Stimulated activated CD4-positive, alpha-beta T cell treated with anti-CD3 and anti-CD28 coated beads, Interleukin-2, amount 100 ng/mL, for 48 hours (primary cell): ENCODE data around the gene TMEM178B.

Experiments used
- DNase-seq, 2 donors: peaks; one replicate each; pipeline ENCODE4 v3.0.0-alpha.2; 2020

TMEM178B gene

DNA sequence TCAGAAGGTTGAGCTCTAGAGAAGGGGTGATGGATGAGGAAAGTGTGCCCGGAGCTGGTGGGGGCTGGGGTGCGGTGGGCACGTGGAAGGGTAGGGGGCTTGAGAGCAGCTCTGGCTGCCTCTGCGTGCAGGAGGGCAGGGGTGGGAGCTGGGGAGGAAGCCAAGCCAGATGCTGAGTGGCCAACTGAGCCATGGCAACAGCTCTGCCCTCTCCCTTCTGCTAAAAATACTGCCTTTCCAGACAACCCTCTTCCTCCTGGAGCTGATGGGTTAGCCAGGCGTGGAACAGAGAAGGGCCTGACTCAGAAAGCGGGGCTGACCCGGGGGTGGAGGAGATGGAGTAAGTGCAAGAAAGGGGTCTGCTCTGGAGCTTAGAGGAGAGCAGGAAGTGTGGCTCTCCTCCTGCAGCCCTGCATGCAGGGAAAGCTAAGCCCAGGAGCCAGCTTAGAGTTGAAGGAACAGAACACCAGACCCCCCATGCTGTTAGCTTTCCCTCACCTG, 362.8 kb downstream of the TMEM178B start:
- DNase-seq, result no peak

DNA sequence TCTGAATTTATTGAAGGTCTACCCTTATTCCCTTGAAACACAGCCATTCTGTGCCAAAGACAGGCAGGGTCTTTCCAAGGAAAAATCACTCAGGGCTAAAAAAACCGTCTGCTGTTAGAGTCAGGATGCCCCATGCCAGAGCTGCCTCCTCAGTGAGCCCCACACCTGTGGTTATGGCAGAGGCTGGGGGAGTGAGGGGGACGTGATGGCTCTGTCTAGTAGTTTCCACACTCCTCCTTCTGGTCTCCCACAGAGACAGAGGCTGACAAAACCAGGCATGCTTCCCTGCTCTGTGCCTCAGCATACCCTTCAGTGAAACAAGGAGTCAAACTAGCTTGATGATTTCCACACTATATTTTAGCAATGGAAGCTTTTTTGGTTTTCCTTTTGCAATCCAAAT, 365.3 kb downstream of the TMEM178B start:
- DNase-seq, result no peak

DNA sequence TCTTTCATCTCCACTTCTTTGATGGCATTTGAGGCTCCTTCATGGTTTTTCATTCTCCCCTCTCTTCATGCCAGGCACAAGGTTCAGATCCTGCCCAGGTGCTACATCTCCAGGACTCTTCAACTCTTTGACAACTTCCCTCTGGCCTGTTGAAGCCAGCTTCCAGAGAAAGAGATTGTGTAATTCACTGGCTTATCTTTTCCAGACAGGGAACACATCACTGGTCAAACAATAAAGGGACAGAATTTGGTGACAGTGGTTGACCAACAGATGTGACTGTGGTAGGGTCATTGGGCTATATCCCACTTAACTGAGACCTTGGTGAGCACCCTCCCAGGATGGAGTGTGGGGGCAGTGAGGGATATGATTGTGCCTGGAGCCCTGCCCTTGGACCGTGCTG, 365.9 kb downstream of the TMEM178B start:
- DNase-seq, result no peak

GRCh38 chr7:141441837-141442627, 368.2 kb downstream of the TMEM178B start:
- no peak for DNase-seq

- no peak for DNase-seq
These were observed 368.9 kb downstream of the TMEM178B start for GRCh38 chr7:141442781-141443180.

DNA sequence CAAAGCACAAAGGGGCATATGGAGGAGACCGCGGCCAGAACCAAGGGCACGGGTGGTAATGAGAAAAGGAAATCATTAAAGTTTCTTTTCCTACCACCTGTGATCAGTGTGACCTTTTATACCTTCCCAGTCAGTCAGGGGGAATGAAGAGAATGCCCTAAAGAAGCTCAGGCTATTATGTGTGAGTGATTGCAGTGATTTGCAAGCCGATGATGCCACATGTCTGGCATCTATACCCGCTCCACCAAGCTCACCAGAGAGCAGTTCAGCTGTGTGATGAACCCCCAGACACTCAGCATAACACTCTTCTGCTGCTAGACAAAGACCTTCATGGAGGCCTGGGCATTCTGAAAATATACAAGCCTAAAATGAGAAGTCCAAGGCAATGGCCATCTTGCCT, 371.1 kb downstream of the TMEM178B start:
- no peak for DNase-seq

DNA sequence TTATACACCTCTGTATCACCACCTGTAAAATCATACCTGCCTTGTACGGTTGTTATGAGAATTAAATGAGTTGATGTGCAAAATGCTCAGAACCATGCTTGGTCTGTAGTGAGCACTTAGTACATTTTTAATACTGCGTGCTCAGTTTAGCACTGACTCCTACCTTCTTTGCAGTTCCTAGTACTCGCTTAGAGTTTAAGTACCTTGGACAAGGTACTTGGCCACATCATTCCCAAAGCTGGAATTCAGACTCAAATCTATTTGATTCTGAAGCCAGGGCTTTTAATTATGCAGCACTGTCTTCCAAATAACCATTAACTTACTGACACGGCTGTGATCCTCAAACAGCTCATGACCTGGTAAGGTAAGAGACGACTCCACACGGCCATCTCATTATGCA, 377.4 kb downstream of the TMEM178B start:
- DNase-seq, result no peak

DNA sequence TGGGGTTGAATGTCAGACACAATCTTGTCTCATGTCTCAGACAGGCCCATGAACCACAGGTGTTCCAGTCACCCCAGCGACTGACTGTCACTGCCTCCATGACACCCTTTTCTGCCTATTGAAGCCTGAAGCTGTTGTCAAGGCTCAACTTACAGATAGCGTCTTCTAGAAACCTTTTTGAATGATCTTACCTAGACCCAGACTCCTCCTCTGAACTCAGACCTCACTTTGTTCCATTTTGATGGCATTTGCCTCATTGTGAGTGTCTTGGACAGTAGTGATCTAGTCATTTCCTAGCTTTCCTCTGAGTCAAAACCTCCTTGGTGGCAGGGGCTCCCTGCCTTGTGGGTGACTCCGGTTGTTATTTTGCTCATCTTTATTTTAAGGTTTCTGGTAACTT, 379.0 kb downstream of the TMEM178B start:
- DNase-seq, result no peak

GRCh38 chr7:141454338-141454737, 380.5 kb downstream of the TMEM178B start:
- no peak for DNase-seq

DNA sequence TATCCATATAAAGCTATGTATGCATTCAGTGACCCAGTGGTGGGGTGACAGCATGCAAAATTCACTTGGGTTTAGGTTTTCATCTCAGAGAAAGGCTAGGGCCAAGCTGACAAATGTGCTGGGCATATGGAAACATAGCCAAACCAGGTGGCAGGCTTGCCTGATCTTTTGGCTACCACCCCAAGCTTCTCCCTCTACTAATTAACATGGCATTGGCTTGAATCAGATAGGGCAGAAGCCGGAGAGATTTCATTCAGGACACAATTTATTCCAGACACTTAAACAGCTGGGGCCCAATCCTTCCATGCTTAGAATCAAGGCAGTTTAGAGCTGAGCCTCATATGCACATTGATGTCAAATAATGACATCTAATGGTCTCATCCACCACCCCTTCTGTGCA, 381.9 kb downstream of the TMEM178B start:
- no peak for DNase-seq

GRCh38 chr7:141456298-141456697, 382.4 kb downstream of the TMEM178B start:
- no peak for DNase-seq

DNA sequence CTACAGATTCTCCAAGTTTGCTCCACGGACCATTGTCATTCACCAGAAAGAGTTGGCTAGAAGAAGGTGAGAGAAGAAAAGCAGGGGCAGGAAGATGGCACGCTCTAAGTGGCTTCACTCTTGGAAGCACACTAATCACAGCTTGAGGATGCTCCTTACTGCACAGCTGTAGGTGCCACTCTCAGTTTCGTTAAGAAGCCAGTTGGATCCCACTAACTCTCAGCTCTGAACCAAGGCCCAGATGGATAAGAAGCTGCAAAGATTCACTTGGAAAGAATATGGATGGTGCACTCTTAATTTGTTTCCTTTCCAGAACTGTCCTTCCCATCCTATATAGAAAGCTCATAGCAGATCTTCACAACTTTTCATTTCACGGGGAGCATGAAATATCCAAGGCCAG, 382.8 kb downstream of the TMEM178B start:
- no peak for DNase-seq

DNA sequence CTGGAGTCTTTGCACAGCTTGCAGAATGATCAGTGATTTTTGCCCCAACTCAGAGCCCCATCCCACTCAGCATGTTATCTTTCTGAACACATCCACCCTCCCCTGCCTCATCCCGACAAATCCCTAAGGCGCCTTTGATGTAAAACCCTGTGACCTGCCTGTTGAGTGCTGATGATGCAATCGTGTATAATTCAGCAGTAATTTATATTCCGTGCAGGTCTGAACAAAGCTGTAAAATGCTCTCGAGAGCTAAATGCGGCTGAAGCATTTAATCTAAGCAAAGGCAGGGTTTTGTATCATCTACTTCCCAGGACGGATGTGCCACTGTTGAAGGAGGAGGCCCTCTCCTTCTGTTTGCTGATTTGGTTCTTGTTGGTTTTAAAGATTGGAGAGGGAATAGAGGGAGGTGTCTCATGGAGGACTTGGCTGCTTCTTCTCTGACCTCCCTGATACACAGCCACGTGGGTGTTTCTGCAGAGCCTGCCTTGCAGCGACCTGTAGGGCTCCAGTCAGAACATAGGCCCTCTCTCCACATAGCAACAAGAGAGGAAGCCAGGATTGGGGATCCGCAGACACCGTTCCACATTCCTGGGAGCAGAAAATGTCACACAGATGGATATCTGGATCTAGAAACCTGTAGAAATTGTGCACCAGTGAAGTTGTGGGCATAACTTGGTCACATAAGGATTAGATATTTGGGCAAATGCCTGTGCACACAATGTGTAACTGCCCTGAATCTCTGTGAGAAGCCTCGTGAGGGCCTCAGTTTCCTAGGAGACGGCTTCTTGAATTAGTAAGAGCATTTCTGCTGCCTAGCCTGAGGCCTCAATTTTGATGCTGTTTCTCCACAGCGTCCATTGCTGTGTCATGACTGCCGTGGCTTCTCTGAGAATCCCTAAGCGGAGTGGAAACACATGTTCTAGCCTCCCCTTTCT, 387.2 kb downstream of the TMEM178B start:
- no peak for DNase-seq

DNA sequence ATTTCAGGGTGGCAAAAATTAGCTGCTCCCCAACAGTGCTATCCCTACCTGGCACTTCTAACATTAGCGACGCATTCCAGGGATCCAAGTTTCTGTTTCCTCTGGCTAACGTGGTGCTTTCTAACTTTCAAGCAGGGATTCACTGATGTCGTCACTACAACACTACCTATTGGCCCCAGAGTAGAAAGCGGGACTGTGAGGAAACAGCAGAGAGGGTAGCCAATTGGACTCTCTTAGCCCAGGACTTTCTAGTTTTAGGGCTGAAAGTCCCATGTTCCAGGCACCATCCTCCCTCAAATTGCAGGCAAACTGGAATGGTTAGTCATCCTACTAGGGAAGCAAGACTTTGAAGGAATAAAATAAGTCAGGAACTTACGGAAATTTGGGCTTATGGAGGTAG, 388.1 kb downstream of the TMEM178B start:
- DNase-seq, result no peak

DNA sequence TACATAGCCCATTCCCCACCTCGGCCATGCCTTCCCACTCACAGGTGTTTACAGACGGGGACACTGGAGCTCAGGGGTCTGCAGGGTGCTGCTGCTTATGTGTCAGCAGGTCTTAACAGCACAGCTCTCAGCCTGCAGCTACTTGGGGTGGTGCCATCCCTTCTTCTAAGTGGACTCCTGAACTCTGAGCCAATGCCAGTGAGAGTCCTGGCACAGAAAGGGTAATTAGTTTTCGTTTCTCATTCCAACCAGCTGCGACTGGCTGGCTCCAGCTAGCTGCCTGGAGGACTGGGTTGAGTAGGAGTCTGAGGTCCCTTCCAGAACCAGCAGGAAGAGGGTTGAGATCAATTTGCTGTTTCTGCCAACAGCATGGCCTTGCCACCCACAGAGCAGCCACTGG, 389.1 kb downstream of the TMEM178B start:
- DNase-seq, result no peak

DNA sequence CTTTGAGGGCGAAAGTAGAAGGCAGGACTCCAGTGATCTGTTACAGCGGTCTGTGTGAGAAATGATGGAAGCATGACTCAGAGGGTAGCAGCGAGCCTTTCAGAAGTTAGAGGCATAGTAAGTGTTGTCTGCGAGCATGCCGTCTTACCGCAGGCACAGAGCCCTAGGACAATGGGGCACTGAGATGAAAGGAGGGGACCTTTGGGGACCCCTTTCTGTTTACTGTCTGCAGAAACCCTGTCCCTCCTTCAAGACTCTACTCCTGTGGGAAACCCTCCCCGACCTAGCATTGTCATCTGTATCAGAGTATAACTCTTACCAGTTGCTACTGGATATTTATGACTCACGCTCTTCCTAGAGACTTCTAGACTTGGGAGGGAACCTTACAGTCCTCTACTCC, 390.1 kb downstream of the TMEM178B start:
- no peak for DNase-seq

GRCh38 chr7:141464551-141464950, 390.7 kb downstream of the TMEM178B start:
- no peak for DNase-seq

DNA sequence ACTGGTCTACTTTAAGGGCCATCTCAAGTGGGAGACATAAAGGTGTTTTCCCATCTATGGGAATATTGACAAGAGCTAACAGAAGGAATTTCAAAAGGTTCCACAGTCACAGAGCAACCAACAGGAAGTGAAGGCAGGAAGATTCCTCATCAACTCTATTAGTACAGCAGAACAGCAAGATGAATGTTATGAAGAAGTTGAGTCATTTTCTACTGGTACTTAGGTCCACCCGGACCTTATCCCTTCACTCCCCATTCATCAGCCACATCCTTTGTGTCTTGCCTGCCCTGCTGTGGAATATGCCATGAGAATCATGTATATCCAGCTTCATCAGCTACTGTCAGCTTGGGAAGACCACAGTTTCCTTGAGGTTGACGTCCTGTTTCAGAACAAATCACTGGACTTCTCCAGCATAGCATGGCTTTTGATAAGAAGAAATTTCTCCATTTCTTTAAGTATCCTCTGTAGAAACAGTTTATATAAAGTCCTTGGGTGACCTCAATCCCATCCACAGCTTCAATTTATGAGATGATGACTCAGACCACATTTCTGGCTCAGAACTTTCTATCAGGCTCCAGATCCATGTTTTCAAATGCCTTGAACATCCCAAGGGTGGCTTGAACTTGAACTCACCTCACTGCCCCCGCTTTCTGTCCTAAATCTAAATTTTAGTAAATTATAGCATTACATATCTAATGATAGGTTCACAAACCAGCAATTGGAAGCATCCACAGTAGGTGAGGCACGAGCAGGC, 392.5 kb downstream of the TMEM178B start:
- no peak for DNase-seq

DNA sequence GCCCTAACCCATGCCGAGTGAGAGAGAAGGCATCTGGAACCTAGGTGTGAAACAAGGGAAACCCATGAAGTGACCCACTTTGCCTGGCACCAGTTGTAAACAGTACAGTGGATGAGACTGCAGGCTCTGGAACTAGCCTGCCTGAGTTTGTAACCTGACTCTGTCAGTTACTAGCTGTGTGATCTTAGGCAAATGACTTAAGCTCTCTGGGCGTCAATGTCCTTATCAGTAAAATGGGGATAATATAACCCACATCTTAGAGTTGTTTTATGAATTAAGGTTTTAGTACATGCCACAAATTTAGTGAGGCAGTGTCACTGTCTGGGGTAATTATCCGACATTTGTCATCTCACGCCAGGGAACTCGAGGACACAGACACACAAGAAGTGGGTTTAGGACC, 394.5 kb downstream of the TMEM178B start:
- DNase-seq, result no peak

GRCh38 chr7:141475679-141476078, 401.8 kb downstream of the TMEM178B start:
- DNase-seq, result no peak

DNA sequence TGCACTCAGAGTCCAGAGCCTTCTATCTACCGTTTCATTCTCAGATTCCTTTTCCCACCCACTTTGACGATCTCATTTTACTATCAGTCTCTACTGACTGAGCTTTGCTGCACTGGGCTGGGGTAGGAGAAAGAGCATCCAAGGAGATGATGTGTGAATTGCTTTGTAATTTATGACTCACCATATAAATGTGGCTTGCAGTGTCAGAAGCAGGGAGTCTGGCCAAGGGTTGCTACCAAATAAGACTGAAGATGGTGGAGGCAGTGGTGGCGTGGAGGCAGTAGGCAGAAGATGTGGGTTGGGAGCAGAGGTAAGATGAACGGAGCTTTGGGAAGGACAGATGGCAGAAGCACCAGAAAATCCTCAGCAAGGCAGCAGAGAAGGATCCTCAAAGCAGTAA, 404.0 kb downstream of the TMEM178B start:
- no peak for DNase-seq

DNA sequence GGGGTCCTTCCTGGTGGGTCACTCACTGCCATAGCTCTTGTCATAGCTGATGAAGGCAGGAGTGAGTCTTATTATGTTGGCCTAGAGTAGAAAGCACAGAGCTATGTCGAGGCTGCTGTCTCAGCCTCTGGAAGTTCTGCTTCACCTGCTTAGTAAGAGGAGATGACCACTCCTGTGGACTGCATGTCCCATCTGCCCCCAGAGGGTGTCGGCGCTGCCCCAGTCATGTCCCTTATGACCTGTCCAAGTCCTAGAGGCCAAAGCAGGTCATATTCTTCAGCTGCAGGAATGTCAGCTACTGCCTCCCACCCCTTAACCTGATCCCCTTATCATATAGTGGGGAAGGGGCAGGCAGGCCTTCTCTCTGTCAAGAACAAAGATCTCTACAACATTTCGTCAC, 405.0 kb downstream of the TMEM178B start:
- no peak for DNase-seq

DNA sequence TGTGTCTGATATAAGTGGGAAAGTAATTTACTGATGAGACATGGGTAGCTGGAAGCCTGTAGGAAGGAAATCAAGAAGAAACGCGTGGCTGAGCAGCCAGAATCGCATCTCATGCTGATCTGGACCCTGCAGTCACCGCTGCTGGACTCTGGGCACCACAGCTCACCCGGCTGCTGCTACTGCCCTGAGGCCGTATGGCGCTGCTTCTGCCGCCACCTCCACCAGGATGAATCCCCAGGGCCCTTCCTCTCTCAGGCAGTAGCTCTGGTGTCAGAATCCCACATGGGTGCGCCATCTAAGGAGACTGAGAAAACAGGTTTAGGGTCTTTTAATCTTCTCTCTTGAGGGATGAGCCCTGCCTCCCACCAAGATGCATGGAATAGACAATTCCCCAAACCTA, 407.1 kb downstream of the TMEM178B start:
- DNase-seq, result no peak
